NT2/D1 (cell line): ENCODE results near the gene MUC5B.
"Not testable (repeated sequence)": the region's sequence is repeated elsewhere in the genome, so short reads cannot be mapped to it uniquely, and the experiment has no call there.

Experiments used
- DNase-seq: peaks from one replicate; pipeline ENCODE4 v3.0.0-alpha.2; 2011; ENCODE audit warnings: low read depth, low spot score
- H3K27me3 ChIP-seq: 2 replicates; pipeline ENCODE4 v1.6.0; 2011; ENCODE audit warnings: mild to moderate bottlenecking; ENCODE audit not compliant: insufficient read length, insufficient read depth
- H3K36me3 ChIP-seq: 2 replicates; pipeline ENCODE4 v1.6.1; 2011; ENCODE audit warnings: mild to moderate bottlenecking, low read length, mixed read lengths; ENCODE audit not compliant: insufficient read depth, insufficient read length
- H3K4me1 ChIP-seq: 2 replicates; pipeline ENCODE4 v1.5.1; 2011; ENCODE audit not compliant: insufficient read depth, insufficient read length
- H3K4me3 ChIP-seq: 2 replicates; pipeline ENCODE4 v1.5.1; 2011; ENCODE audit warnings: low read depth; ENCODE audit not compliant: insufficient read length
- H3K9ac ChIP-seq: 2 replicates; pipeline ENCODE4 v1.6.0; 2011; ENCODE audit warnings: low read depth; ENCODE audit not compliant: insufficient read length
- H3K9me3 ChIP-seq: 2 replicates; pipeline ENCODE4 v1.5.1; 2011; ENCODE audit warnings: mild to moderate bottlenecking, low read length; ENCODE audit not compliant: insufficient read depth
- SUZ12 ChIP-seq: IDR thresholded peaks from 2 replicates; pipeline ENCODE4 v1.6.1; 2011; ENCODE audit not compliant: insufficient read length, insufficient read depth; ENCODE audit errors: extremely low read depth
- YY1 ChIP-seq: IDR thresholded peaks from 2 replicates; pipeline ENCODE4 v1.6.1; 2011; ENCODE audit not compliant: insufficient read length, insufficient read depth
- ZNF274 ChIP-seq: IDR thresholded peaks from 2 replicates; pipeline ENCODE4 v1.6.1; 2011; ENCODE audit warnings: mild to moderate bottlenecking, low read depth, low read length

Gene MUC5B

DNA sequence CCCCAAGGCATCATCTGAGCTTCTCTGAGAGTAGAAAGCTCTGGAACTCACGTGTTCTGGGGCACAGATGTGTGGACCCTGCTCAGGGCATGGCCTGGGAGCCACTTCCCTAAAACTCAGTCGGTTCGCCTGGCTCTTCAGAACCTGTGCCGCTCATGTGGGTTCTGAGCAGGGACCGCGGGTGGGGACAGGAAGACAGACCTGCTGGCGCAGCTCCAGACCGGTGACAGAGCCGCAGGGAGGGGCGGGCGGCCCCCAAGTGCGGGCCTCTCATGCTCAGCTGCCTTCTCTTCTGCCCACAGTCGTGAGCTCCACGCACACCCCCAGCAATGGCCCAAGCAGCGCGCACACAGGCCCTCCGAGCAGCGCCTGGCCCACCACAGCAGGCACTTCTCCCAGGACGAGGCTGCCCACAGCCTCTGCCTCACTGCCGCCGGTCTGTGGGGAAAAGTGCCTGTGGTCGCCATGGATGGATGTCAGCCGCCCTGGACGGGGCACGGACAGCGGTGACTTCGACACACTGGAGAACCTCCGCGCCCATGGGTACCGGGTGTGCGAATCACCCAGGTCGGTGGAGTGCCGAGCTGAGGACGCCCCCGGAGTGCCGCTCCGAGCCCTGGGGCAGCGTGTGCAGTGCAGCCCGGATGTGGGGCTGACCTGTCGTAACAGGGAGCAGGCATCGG is 40.9 kb upstream of the MUC5B start:
- peaks cover 23% of the 10 kb centered on the region for H3K27me3 ChIP-seq
- no peak for DNase-seq
- H3K4me1 ChIP-seq = no peaks in the 10 kb centered on the region
- H3K9ac ChIP-seq = no peak overlapping the region
- peaks cover 5% of the 10 kb centered on the region; the same call in 1 of the 2 replicates for H3K9me3 ChIP-seq
- H3K4me3 ChIP-seq = no peak overlapping the region
- TF ChIP-seq ZNF274 = no peak
- no peak for TF ChIP-seq YY1
- no peak for TF ChIP-seq SUZ12
- no peaks in the 10 kb centered on the region for H3K36me3 ChIP-seq

DNA sequence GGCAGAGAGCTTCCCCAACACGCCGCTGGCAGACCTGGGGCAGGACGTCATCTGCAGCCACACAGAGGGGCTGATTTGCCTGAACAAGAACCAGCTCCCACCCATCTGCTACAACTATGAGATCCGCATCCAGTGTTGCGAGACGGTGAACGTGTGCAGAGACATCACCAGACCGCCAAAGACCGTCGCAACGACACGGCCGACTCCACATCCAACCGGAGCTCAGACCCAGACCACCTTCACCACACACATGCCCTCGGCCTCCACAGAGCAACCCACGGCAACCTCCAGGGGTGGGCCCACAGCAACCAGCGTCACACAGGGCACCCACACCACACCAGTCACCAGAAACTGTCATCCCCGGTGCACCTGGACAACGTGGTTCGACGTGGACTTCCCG is 38.7 kb upstream of the MUC5B start:
- H3K27me3 ChIP-seq = peaks cover 31% of the 10 kb centered on the region
- DNase-seq, H3K4me1 ChIP-seq, H3K9me3 ChIP-seq, H3K9ac ChIP-seq, H3K4me3 ChIP-seq, H3K36me3 ChIP-seq: not testable (repeated sequence)

DNA sequence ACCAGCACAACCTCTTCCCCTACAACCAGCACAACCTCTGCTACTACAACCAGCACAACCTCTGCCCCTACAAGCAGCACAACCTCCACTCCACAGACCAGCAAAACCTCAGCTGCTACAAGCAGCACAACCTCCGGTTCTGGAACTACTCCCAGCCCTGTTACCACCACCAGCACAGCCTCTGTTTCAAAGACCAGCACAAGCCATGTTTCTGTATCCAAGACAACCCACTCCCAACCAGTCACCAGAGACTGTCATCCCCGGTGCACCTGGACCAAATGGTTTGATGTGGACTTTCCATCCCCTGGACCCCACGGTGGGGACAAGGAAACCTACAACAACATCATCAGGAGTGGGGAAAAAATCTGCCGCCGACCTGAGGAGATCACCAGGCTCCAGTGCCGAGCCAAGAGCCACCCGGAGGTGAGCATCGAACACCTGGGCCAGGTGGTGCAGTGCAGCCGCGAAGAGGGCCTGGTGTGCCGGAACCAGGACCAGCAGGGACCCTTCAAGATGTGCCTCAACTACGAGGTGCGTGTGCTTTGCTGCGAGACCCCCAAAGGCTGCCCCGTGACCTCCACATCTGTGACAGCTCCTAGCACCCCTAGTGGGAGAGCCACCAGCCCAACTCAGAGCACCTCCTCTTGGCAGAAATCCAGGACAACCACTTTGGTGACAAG is 34.3 kb upstream of the MUC5B start:
- H3K9ac ChIP-seq, H3K36me3 ChIP-seq, H3K4me3 ChIP-seq, DNase-seq, H3K4me1 ChIP-seq, H3K9me3 ChIP-seq: not testable (repeated sequence)
- peaks cover 54% of the 10 kb centered on the region for H3K27me3 ChIP-seq

DNA sequence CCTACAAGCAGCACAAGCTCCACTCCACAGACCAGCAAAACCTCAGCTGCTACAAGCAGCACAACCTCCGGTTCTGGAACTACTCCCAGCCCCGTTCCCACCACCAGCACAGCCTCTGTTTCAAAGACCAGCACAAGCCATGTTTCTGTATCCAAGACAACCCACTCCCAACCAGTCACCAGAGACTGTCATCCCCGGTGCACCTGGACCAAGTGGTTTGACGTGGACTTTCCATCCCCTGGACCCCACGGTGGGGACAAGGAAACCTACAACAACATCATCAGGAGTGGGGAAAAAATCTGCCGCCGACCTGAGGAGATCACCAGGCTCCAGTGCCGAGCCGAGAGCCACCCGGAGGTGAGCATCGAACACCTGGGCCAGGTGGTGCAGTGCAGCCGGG is 33.0 kb upstream of the MUC5B start:
- not testable (repeated sequence) for DNase-seq, H3K36me3 ChIP-seq, H3K9ac ChIP-seq, H3K4me1 ChIP-seq, H3K9me3 ChIP-seq, H3K4me3 ChIP-seq
- peaks cover 52% of the 10 kb centered on the region for H3K27me3 ChIP-seq

DNA sequence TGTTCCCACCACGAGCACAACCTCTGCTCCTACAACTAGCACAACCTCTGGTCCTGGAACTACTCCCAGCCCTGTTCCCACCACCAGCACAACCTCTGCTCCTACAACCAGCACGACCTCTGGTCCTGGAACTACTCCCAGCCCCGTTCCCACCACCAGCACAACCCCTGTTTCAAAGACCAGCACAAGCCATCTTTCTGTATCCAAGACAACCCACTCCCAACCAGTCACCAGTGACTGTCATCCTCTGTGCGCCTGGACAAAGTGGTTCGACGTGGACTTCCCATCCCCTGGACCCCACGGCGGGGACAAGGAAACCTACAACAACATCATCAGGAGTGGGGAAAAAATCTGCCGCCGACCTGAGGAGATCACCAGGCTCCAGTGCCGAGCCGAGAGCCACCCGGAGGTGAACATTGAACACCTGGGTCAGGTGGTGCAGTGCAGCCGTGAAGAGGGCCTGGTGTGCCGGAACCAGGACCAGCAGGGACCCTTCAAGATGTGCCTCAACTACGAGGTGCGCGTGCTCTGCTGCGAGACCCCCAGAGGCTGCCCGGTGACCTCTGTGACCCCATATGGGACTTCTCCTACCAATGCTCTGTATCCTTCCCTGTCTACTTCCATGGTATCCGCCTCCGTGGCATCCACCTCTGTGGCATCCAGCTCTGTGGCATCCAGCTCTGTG is 30.9 kb upstream of the MUC5B start:
- H3K27me3 ChIP-seq = peaks cover 32% of the 10 kb centered on the region
- DNase-seq, H3K4me1 ChIP-seq, H3K9me3 ChIP-seq, H3K4me3 ChIP-seq, H3K9ac ChIP-seq, H3K36me3 ChIP-seq: not testable (repeated sequence)

DNA sequence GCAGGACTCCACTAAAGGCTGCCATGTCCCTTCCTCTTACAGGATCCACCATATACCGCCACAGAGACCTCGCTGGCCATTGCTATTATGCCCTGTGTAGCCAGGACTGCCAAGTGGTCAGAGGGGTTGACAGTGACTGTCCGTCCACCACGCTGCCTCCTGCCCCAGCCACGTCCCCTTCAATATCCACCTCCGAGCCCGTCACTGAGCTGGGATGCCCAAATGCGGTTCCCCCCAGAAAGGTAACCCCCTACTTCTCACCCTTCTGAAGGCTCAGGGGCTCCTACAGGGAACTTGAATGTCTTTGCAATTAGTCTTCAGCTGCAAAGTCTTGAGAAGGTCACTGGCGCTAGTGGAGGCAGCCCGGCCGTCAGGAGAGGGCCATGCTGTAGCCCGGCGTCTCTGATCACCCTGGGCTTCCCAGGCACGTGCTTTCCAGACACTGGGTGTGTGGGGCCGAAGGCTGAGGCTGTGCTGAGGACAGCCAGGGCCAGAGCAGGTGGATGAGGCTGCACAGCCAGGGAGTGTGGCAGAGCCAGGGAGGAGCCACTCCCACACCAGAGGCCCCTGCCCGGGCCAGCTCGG is 30.0 kb upstream of the MUC5B start:
- no peaks in the 10 kb centered on the region for H3K9me3 ChIP-seq
- H3K9ac ChIP-seq = no peak overlapping the region
- H3K36me3 ChIP-seq = no peaks in the 10 kb centered on the region
- no peak for TF ChIP-seq ZNF274
- no peak for TF ChIP-seq SUZ12
- no peak for TF ChIP-seq YY1
- no peak overlapping the region for H3K4me3 ChIP-seq
- H3K4me1 ChIP-seq = no peaks in the 10 kb centered on the region
- no peak for DNase-seq
- peaks cover 25% of the 10 kb centered on the region for H3K27me3 ChIP-seq

DNA sequence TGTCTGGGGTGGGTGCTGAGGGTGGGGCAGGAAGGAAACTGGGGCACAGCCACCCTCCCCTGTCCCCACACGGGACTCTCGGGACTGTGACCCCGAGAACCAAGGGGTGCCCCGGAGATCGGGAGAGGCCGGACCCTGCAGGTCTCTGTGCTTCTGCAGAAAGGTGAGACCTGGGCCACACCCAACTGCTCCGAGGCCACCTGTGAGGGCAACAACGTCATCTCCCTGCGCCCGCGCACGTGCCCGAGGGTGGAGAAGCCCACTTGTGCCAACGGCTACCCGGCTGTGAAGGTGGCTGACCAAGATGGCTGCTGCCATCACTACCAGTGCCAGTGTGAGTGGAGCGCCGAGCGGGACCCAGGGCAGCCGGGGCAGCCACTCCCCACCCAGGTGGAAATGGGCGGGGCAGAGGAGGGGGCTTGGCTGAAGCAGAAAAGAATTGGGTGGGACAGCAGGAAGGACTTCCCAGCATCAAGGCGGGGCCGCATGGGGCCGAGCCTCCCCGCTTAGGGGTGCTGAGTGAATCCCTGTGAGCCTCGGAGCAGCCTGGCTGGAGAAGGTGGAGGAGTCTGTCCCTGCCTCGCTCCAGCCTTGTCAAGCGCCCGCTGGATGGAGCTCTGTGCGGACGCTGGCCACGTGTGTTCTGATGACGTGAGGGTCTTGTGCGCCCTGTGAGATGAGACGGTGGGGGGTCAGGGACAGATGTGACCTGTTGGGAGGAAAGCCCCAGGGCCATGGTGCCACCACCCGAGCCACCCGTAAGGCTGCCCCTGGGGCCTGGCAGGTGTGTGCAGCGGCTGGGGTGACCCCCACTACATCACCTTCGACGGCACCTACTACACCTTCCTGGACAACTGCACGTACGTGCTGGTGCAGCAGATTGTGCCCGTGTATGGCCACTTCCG is 29.3 kb upstream of the MUC5B start:
- H3K9me3 ChIP-seq = no peaks in the 10 kb centered on the region
- H3K4me3 ChIP-seq = no peak overlapping the region
- H3K36me3 ChIP-seq = no peaks in the 10 kb centered on the region
- no peak overlapping the region for H3K9ac ChIP-seq
- TF ChIP-seq ZNF274 (no peak), SUZ12 (no peak), YY1 (no peak)
- no peak for DNase-seq
- H3K27me3 ChIP-seq = peaks cover 25% of the 10 kb centered on the region
- H3K4me1 ChIP-seq = no peaks in the 10 kb centered on the region
